Stimulated activated memory B cell treated with anti-CD40 and anti-IgM and Interleukin-4, amounts not matched to agents 10 μg/mL and 1 μg/mL and 100 μg/mL, for 72 hours (primary cell): Measurements from ENCODE around the gene BBOX1.

Experiments
- ATAC-seq: fragments of 150-1000 bp; cut with Tn5 transposase; 2 replicates; pipeline ENCODE4 v1.10.0; 2021
- H3K27ac Mint-ChIP-seq: one replicate; pipeline ENCODE4 v1.8.0; 2022; ENCODE audit warnings: mild to moderate bottlenecking, mixed read lengths
- H3K27me3 Mint-ChIP-seq: one replicate; pipeline ENCODE4 v1.8.0; 2022; ENCODE audit warnings: mixed read lengths
- H3K36me3 Mint-ChIP-seq: one replicate; pipeline ENCODE4 v1.8.0; 2022; ENCODE audit warnings: mixed read lengths
- H3K4me1 Mint-ChIP-seq: one replicate; pipeline ENCODE4 v1.8.0; 2022; ENCODE audit warnings: mixed read lengths
- H3K4me3 Mint-ChIP-seq: one replicate; pipeline ENCODE4 v1.8.0; 2022; ENCODE audit warnings: mild to moderate bottlenecking, moderate library complexity, mixed read lengths
- H3K9me3 Mint-ChIP-seq: one replicate; pipeline ENCODE4 v1.8.0; 2022; ENCODE audit warnings: mixed read lengths

Gene BBOX1

DNA sequence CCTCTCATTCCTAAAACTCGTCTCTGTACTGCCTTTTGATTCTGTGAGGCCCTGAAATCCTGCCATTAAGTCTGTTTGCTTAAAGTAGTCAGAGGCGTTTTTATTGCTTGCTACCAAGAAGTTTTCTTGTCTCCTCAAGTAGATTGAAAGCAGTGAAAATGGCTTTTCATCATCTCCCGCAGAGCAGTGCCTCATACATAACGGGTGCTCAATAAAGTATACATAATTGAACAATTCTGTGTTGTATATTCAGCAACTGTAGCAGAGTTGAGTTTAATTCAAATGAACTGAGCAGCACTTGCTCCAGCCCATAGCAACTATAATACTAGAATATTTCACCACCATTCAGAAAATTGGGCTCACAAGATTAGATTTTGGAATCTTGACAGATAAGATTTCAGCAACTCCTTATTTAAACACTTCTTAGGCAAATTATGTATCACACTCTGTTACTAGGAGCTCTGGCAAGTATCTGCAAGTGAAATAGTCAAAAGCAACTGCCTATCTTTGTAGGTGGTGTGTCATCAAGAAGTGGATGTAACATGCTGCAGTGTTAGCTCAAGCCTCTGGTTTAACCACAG is 26.7 kb upstream of the BBOX1 start:
- Mint-ChIP-seq H3K9me3 (no peaks in the 10 kb centered on the region), H3K4me1 (no peaks in the 10 kb centered on the region), H3K4me3 (no peak overlapping the region), H3K27ac (no peak overlapping the region), H3K27me3 (no peaks in the 10 kb centered on the region), H3K36me3 (no peaks in the 10 kb centered on the region)
- ATAC-seq, result no peak

DNA sequence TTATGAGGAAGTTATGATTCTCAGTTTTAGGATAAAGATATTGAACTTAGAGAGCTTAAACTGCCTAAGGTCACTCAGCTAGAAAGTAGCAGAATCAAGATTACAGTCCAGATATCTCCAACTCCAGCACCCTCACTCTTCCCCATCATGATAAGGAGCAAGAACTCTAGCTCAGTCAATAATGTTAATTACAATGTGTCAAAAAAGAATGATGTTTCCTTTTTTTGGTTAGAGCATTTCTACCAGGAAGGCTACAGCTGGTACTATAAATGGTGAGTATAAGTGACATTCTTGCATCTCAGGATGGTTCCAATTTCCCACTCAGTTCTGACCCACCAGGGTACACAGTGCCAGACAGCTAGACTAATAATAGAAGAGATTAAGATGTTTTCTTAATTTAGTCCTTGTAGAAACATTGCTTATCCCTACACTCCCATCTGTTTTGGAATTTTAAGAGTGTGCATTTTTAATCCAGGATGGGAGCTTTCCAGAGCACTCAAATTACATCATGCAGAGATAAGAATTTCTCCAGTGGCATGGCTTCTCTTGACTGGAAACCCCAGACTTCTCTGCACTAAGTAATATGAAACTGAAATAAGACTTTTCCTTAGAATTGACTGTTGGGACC is 21.6 kb upstream of the BBOX1 start:
- no peaks in the 10 kb centered on the region for H3K4me1 Mint-ChIP-seq
- H3K27ac Mint-ChIP-seq, result no peak overlapping the region
- no peak overlapping the region for H3K4me3 Mint-ChIP-seq
- no peaks in the 10 kb centered on the region for H3K36me3 Mint-ChIP-seq
- no peak for ATAC-seq
- H3K9me3 Mint-ChIP-seq, result no peaks in the 10 kb centered on the region
- H3K27me3 Mint-ChIP-seq, result no peaks in the 10 kb centered on the region

DNA sequence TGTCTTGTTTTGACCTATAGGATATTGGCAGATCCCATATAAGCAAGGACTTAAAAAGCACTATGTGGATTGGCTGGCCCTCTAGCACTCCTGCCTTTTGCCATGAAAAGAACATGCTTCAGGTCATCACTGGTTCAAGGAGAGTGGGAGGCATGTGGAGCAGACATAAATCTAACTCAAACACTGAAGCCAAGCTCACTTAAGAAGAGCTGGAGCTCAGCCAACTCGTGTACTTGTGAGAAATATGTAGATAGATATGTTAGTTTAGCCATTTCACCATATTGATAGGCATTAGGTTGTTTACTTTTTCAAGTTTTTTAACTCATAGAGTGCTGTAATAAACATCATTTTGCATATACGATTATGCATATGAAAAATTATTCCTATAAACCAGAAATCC is 19.9 kb upstream of the BBOX1 start:
- H3K9me3 Mint-ChIP-seq, result peaks cover 3% of the 10 kb centered on the region
- no peaks in the 10 kb centered on the region for H3K4me1 Mint-ChIP-seq
- no peaks in the 10 kb centered on the region for H3K36me3 Mint-ChIP-seq
- H3K27me3 Mint-ChIP-seq, result no peaks in the 10 kb centered on the region
- no peak overlapping the region for H3K4me3 Mint-ChIP-seq
- ATAC-seq, result no peak
- no peak overlapping the region for H3K27ac Mint-ChIP-seq

DNA sequence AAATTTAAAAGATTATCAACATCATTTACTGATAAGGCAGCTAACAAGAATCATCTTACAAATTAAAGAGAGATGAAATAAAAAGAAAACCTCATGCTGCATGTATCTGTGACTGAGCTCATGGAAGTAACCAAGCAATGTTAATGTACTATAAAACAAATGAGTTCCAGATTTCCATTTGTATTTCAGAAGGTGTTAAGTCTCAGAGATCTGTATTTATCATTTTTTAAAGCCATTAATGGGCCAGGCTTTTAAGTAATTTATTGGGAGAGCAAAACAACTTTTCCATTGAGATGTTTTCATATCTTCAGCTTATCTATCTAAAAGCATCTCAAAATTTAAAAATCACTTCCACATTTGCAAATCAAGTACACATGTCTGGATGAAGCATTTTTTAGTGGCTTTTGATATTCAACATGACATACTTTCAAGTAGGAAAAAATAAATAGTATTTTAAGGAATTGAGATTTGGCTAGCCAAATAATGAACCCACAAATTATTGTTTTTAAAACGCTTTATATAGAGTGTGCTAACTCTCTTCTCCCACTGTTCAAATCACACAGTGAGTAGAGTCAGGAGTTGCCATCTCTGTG is 17.9 kb upstream of the BBOX1 start:
- peaks cover 3% of the 10 kb centered on the region for H3K9me3 Mint-ChIP-seq
- no peak for ATAC-seq
- no peaks in the 10 kb centered on the region for H3K36me3 Mint-ChIP-seq
- H3K27me3 Mint-ChIP-seq, result no peaks in the 10 kb centered on the region
- H3K4me3 Mint-ChIP-seq, result no peak overlapping the region
- no peaks in the 10 kb centered on the region for H3K4me1 Mint-ChIP-seq
- no peak overlapping the region for H3K27ac Mint-ChIP-seq

DNA sequence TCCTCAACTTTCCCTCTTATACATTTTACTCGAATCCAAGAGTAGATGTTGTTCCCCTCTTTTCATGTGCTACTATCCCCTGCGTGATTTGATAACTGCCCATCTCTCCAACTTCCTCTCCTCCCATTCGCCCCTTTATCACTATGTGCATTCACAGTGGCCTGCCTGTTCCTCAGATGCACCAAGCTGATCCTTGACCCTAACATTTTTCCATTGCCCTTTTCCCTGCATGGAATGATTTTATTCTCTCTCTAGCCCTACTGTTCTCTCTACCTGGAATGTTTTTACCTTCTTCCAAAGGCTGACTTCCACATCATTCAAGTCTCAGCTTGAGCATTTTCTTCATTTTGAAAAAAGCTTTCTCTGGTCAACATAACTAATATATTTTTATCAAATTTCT is 15.8 kb upstream of the BBOX1 start:
- ATAC-seq, result no peak
- no peak overlapping the region for H3K27ac Mint-ChIP-seq

DNA sequence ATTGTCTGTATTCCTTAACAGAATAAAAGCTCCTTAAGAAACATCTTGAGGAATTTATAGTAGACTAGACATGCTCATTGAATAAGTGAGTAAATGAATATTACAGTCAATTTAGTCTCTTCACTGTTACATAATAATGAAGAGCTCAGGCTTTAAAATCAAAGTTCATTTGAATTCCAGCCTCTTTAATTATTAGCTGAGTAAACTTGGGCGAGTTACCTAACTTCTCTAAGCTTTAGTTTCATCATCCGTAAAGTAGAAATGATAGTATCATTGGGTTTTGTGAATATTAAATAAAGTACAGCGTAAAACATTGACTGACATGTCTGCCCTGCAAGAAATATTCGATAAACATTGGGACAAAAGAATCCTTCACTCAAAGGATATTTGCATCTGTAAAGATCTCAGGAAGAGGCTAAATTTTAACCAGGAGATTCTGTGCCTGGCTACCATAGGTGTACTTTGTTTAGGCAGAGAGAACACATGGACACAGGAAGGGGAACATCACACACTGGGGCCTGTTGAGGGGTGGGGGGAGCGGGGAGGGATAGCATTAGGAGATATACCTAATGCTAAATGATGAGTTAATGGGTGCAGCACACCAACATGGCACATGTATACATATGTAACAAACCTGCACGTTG is 15.2 kb upstream of the BBOX1 start:
- ATAC-seq, result no peak
- no peak overlapping the region for H3K27ac Mint-ChIP-seq
- H3K36me3 Mint-ChIP-seq, result no peaks in the 10 kb centered on the region
- H3K27me3 Mint-ChIP-seq, result no peaks in the 10 kb centered on the region
- no peak overlapping the region for H3K4me3 Mint-ChIP-seq
- no peaks in the 10 kb centered on the region for H3K4me1 Mint-ChIP-seq
- H3K9me3 Mint-ChIP-seq, result peaks cover 3% of the 10 kb centered on the region

More for the DNA sequence above, 15.8 kb upstream of the BBOX1 start:
- Mint-ChIP-seq H3K27me3 (no peaks in the 10 kb centered on the region), H3K9me3 (peaks cover 3% of the 10 kb centered on the region), H3K4me1 (no peaks in the 10 kb centered on the region), H3K36me3 (no peaks in the 10 kb centered on the region), H3K4me3 (no peak overlapping the region)

DNA sequence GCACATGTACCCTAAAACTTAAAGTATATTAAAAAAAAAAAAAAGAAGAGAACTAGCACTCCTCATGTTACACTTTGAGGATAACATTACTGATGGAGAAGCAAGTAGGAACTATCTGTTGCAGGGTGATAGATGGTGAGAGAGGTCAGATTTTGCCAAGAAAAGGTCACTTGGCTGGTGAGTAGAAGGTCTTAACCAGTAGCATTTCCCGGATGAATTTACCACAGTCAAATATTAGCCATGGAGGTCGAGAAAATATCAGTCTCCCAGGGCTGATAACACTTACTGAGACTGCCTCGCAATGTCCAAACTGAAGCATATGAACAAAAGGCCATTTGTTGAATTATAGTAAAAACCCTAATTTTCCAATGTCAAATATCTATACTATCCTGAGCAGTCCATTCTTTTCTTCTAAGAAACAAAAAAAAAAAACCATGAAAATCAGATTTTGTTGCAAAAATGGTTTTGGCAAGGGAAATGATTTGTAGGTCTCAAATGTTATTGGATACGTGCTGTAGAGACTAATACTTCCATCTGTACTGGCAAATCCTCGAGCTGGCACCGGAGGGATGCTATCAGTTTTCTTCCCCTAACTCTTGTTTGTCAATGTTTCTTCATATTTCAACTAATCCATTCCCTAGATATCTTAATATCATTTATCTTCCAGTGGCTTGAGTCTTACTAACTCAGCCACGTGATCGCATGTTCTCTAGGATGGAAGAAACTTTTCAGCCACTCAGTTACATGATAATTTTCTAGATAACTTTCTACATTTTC is 14.5 kb upstream of the BBOX1 start:
- Mint-ChIP-seq H3K27ac (no peak overlapping the region), H3K36me3 (no peaks in the 10 kb centered on the region), H3K4me3 (no peak overlapping the region), H3K27me3 (no peaks in the 10 kb centered on the region), H3K4me1 (no peaks in the 10 kb centered on the region), H3K9me3 (peaks cover 3% of the 10 kb centered on the region)
- ATAC-seq, result no peak

DNA sequence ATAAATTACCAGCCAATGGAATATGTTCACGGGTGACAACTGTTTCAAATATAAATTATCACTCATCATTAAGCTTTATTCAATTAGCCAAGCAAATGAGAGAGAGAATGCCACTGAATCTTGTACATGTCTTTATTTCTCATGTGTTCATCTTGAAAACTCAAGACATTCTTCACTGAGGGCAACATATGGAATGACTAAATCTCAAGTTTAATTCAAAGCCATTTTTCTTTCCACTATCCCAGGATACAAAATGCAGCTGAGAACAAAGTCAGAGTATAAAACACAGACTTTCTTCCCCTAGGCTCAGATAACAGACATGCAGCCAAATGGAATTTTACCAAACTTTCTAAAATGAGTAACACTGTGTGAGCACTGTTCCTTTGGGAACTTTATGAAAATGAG is 12.1 kb upstream of the BBOX1 start:
- Mint-ChIP-seq H3K27me3 (no peaks in the 10 kb centered on the region), H3K4me1 (no peaks in the 10 kb centered on the region), H3K27ac (no peak overlapping the region), H3K9me3 (peaks cover 3% of the 10 kb centered on the region), H3K4me3 (no peak overlapping the region), H3K36me3 (no peaks in the 10 kb centered on the region)
- no peak for ATAC-seq

DNA sequence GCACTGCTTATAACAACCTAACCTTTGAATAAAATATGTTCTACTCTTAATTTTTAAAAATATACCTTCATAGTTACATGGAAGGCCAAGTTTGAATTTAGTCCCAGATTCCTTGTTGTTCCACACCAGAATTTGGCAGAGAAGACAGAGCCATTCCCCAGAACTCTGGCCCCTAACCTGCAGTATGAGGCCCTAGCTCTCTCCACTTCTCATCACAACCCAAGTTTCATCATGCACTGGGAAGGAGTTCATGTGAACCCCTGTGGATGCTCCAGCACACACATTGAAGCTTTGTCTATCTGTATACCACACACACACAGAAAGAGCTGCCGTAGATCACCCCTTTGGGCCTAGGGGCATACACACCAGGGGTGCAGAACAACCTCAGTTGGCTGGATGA is 10.6 kb upstream of the BBOX1 start:
- Mint-ChIP-seq H3K27me3 (no peaks in the 10 kb centered on the region), H3K36me3 (no peaks in the 10 kb centered on the region), H3K4me1 (no peaks in the 10 kb centered on the region), H3K9me3 (peaks cover 5% of the 10 kb centered on the region), H3K27ac (no peak overlapping the region), H3K4me3 (no peak overlapping the region)
- ATAC-seq, result no peak

DNA sequence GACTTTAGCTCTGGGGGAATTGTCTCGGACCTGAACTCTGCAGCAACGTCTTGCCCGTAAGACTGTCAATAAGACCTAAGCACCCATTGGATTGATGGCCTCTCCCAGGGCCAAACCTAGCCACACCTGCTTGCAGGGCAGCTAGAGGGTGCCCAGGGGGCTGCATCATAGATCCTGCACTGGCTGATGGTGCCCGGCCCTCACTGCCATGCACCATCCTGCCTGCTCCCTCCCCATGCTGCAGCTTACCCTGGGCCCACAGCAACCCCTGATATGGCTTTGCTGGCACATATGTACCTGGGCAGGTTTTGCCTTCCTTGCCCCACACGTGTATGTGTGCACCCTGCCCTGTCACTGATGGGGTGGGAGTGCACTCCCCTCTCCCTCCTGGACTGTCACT is 8.9 kb upstream of the BBOX1 start:
- no peaks in the 10 kb centered on the region for H3K27me3 Mint-ChIP-seq
- ATAC-seq, result no peak
- no peaks in the 10 kb centered on the region for H3K36me3 Mint-ChIP-seq
- H3K9me3 Mint-ChIP-seq, result peaks cover 9% of the 10 kb centered on the region
- H3K4me3 Mint-ChIP-seq, result no peak overlapping the region
- no peaks in the 10 kb centered on the region for H3K4me1 Mint-ChIP-seq
- no peak overlapping the region for H3K27ac Mint-ChIP-seq

DNA sequence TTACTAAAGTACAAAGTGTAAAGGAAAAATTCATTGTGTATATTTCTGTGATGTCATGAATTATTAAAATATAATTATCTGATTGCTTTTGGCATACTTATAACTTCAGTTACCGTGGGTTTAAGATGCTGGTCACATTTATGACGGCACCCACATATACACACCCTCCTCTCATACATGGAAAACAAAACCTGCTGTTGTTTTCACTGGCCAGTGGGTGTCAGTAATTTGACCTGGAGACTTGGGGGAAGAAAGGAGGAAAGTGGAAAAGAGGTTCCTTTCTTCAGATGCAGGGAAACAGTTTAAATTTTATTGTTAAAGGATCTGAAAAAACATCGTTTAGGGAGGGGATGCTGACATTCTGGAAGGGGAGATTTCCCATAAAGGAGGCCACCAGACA is 742 bp upstream of the BBOX1 start:
- Mint-ChIP-seq H3K9me3 (peaks cover 28% of the 10 kb centered on the region), H3K4me3 (no peak overlapping the region), H3K27me3 (no peaks in the 10 kb centered on the region), H3K27ac (no peak overlapping the region), H3K36me3 (no peaks in the 10 kb centered on the region), H3K4me1 (no peaks in the 10 kb centered on the region)
- ATAC-seq, result no peak

DNA sequence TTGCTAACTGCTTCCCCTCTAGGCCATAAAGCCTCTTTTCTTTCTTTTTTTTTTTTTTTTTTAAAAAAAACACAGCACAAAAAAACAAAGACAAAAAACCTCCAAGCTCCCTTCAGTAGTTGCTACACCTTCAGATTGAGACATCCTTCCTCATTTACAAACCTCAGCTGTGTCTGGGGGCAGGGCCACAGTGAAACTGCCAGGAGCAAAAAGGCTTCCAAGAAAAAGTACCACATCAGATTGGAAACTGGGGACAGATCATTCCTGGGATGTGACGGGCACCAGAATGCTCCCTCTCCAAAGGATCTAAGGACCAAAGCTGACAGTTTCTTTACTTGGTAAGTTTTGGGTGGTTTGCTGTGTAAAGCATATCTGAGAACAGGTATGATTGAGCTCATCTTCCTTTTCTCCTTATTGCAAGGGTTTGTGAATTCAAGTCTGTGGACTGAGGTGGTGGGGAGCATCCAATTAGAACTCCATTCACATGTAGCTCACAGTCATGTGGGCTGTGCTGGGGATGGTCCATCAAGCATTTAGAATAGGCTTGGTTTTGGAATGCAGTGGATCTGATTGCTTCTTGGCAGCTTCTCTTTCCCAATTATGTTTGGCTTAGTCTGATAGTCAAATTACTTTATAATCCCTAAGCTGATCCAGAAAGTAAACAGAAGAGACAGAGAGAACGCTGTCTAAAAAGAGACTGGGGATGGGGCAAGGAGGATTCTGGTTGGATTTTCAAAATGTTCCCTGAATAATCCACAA is 705 bp downstream of the BBOX1 start:
- no peaks in the 10 kb centered on the region for H3K27me3 Mint-ChIP-seq
- no peak overlapping the region for H3K27ac Mint-ChIP-seq
- no peaks in the 10 kb centered on the region for H3K36me3 Mint-ChIP-seq
- H3K4me3 Mint-ChIP-seq, result no peak overlapping the region
- no peaks in the 10 kb centered on the region for H3K4me1 Mint-ChIP-seq
- peaks cover 24% of the 10 kb centered on the region for H3K9me3 Mint-ChIP-seq
- ATAC-seq, result no peak

DNA sequence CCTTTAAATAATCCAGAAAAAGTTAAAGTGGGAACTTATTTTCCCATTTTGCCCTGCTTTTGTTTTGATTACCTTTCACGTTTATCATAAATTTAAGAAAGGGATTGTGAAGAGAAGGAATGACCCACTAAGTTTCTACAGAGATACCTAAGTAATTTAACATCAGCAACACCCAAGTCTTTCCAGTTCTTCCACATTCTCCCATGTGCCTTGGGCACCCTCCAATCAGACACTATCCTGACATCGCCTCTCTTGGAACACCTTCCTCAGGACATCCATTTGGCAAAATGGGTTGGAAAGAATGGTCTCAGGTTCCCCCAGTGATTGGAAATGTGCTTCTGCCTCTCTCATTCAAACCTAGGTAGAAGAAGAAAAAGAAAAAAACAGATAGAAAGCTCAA is 6.3 kb downstream of the BBOX1 start:
- Mint-ChIP-seq H3K27ac (no peak overlapping the region), H3K4me1 (no peaks in the 10 kb centered on the region), H3K36me3 (no peaks in the 10 kb centered on the region), H3K4me3 (no peak overlapping the region), H3K9me3 (peaks cover 22% of the 10 kb centered on the region), H3K27me3 (no peaks in the 10 kb centered on the region)
- ATAC-seq, result no peak

DNA sequence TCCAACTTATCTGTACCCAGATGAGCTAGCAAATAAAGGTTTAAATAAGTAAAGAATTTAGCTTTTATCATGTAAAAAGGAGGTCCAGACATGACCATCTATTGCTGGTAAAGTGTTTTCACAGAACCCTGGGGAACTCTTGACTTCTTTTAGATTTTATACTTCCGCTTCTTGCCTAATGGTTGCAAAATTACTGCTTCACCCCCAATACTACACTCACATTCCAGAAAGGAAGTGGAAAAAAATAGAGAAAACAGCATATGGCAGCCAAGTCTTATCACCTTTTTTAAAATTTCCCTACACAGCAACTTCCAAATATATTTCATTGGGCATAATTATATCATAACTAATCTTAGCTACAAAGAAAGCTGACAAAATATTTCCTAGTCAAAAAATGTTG is 12.1 kb downstream of the BBOX1 start:
- no peaks in the 10 kb centered on the region for H3K27me3 Mint-ChIP-seq
- H3K36me3 Mint-ChIP-seq, result no peaks in the 10 kb centered on the region
- ATAC-seq, result no peak
- H3K9me3 Mint-ChIP-seq, result peaks cover 10% of the 10 kb centered on the region
- H3K4me3 Mint-ChIP-seq, result no peak overlapping the region
- H3K4me1 Mint-ChIP-seq, result no peaks in the 10 kb centered on the region
- no peak overlapping the region for H3K27ac Mint-ChIP-seq
